HEK293T (cell line): ENCODE results near the gene PLA2G4A.

Experiments used
- CTCF ChIA-PET: fragments of 350-600 bp; formaldehyde crosslinking; extraction: SDS; loops from one replicate; lab custom pipeline; 2021; ENCODE audit warnings: antibody characterized with exemption, inconsistent platforms; lab: Yijun Ruan, JAX
- POLR2A ChIA-PET: fragments of 350-600 bp; formaldehyde crosslinking; extraction: SDS; loops from one replicate; lab custom pipeline; 2020; ENCODE audit warnings: antibody characterized with exemption, inconsistent platforms; lab: Yijun Ruan, JAX
- DNase-seq: peaks from one replicate; pipeline ENCODE4 v3.0.0; 2012; ENCODE audit warnings: mixed read lengths; ENCODE audit errors: extremely low spot score
- ARNT ChIP-seq: fragments of 450-650 bp; IDR thresholded peaks from 2 replicates; pipeline ENCODE4 v1.6.1; 2017; ENCODE audit warnings: mild to moderate bottlenecking
- BHLHE40 ChIP-seq: fragments of 450-650 bp; IDR thresholded peaks from 2 replicates; pipeline ENCODE4 v1.6.1; 2016; ENCODE audit warnings: mild to moderate bottlenecking, moderate library complexity, borderline replicate concordance
- CTBP1 ChIP-seq: fragments of 450-650 bp; IDR thresholded peaks from 2 replicates; pipeline ENCODE4 v1.6.1; 2016; ENCODE audit warnings: borderline replicate concordance
- ELF4 ChIP-seq: fragments of 450-650 bp; IDR thresholded peaks from 2 replicates; pipeline ENCODE4 v1.6.1; 2017; ENCODE audit warnings: antibody characterized with exemption
- FOXA1 ChIP-seq: fragments of 450-650 bp; IDR thresholded peaks from 2 replicates; pipeline ENCODE4 v1.6.1; 2016; ENCODE audit warnings: mild to moderate bottlenecking
- FOXK2 ChIP-seq: fragments of 450-650 bp; IDR thresholded peaks from 2 replicates; pipeline ENCODE4 v1.6.1; 2016; ENCODE audit warnings: mild to moderate bottlenecking
- FOXM1 ChIP-seq: fragments of 450-650 bp; IDR thresholded peaks from 2 replicates; pipeline ENCODE4 v1.6.1; 2017; ENCODE audit warnings: mild to moderate bottlenecking, borderline replicate concordance
- HDGF ChIP-seq: fragments of 450-650 bp; IDR thresholded peaks from 2 replicates; pipeline ENCODE4 v1.6.1; 2017; ENCODE audit warnings: antibody characterized with exemption, borderline replicate concordance
- L3MBTL2 ChIP-seq: fragments of 450-650 bp; conservative IDR thresholded peaks from 2 replicates; pipeline ENCODE4 v1.6.1; 2016; ENCODE audit warnings: mild to moderate bottlenecking
- LEF1 ChIP-seq: fragments of 450-650 bp; IDR thresholded peaks from 2 replicates; pipeline ENCODE4 v1.6.1; 2017; ENCODE audit warnings: mild to moderate bottlenecking, borderline replicate concordance
- NFRKB ChIP-seq: fragments of 450-650 bp; IDR thresholded peaks from 2 replicates; pipeline ENCODE4 v1.6.1; 2016; ENCODE audit warnings: mild to moderate bottlenecking, moderate library complexity
- SP1 ChIP-seq: fragments of 450-650 bp; IDR thresholded peaks from 2 replicates; pipeline ENCODE4 v1.6.1; 2017
- SUZ12 ChIP-seq: fragments of 450-650 bp; IDR thresholded peaks from 2 replicates; pipeline ENCODE4 v1.6.1; 2016; ENCODE audit warnings: mild to moderate bottlenecking
- TARDBP ChIP-seq: fragments of 450-650 bp; IDR thresholded peaks from 2 replicates; pipeline ENCODE4 v1.6.1; 2016
- ZNF384 ChIP-seq: fragments of 450-650 bp; IDR thresholded peaks from 2 replicates; pipeline ENCODE4 v1.6.1; 2016
- TF ChIP-seq, protein P1 (sequence below): fragments of 450-650 bp; IDR thresholded peaks from 2 replicates; pipeline ENCODE4 v1.6.1; 2016

Gene PLA2G4A

GRCh38 chr1:186790101-186790500 lies 38.6 kb upstream of the PLA2G4A start:
- TF ChIP-seq TARDBP (no peak), SUZ12 (no peak), ZNF384 (no peak), L3MBTL2 (no peak), ELF4 (no peak), FOXK2 (no peak), SP1 (no peak), LEF1 (no peak), BHLHE40 (no peak), CTBP1 (no peak), FOXM1 (no peak), FOXA1 (no peak), HDGF (no peak)
- TF ChIP-seq, protein P1, sequence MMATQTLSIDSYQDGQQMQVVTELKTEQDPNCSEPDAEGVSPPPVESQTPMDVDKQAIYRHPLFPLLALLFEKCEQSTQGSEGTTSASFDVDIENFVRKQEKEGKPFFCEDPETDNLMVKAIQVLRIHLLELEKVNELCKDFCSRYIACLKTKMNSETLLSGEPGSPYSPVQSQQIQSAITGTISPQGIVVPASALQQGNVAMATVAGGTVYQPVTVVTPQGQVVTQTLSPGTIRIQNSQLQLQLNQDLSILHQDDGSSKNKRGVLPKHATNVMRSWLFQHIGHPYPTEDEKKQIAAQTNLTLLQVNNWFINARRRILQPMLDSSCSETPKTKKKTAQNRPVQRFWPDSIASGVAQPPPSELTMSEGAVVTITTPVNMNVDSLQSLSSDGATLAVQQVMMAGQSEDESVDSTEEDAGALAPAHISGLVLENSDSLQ, result no peak
- ChIA-PET CTCF (no interaction called here), POLR2A (no interaction called here)
- no peak for DNase-seq

GRCh38 chr1:186792870-186793581 lies 35.7 kb upstream of the PLA2G4A start:
- DNase-seq, result no peak
- CTCF ChIA-PET, result interaction anchor here (0.6 kb wide), 1 partner anchor 166 kb away, joined by 3 read pairs; no protein-coding TSS in a partner anchor
- POLR2A ChIA-PET, result no interaction called here
- no peak for TF ChIP-seq ELF4
- no peak for TF ChIP-seq TARDBP

DNA sequence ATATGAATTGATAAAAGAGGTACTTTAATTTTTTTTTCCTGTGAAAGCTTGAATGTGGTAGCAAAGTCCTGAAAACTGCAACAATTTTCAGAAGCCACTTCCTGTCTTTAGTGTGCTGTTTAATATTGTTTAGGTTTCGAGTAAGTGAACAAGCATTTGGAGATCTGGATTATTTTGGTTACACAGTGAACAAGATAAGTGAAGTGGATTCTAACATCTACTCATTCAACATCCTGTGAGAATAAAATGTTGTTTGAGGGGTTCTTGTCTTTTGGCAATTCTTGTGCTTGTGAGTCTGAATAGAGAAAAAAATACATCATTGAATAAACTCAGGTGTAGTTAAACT lies 35.2 kb upstream of the PLA2G4A start:
- ChIA-PET CTCF (interaction anchor here (0.6 kb wide), 1 partner anchor 167 kb away, joined by 3 read pairs; no protein-coding TSS in a partner anchor), POLR2A (no interaction called here)
- no peak for DNase-seq
- TF ChIP-seq TARDBP (no peak), NFRKB (no peak), BHLHE40 (no peak), HDGF (no peak), CTBP1 (no peak), FOXA1 (no peak), FOXK2 (no peak), ZNF384 (no peak), L3MBTL2 (no peak), SP1 (no peak)
- TF ChIP-seq, protein P1, result no peak

DNA sequence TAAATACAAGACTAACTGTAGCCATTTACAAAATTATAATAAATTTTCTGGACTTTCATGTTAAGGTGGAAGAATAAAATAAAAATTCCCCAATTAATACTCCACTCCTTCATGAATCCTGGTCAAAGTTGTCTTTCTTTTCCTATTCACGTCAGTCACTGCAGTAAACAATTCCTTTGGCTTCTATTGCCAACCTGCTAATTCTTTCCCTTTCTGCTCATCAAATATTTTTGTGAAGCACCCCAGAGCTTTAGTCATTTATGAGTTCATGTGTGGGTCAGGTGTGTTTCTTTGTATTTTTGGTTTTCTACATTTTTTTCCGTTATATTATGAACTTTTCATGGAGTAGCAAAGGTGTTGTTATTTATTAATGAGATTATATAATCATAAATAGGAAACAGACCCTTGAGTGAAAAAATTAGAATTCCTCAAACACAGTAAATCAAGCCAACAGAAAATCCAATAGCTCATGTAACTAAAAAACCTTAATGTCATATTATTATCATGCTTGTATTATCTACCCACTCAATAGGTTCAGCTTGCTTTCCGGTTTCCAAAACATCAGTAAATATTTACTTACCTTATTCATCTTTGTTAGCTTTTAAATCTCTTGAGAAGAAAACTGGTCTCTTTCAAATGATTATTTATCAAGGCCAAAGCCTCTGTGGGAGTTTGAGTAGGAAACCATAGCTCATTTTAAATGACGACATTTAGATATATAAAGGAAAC lies 29.6 kb upstream of the PLA2G4A start:
- no peak for TF ChIP-seq TARDBP
- no peak for TF ChIP-seq LEF1
- TF ChIP-seq ELF4, result no peak
- TF ChIP-seq BHLHE40, result no peak
- TF ChIP-seq NFRKB, result no peak
- TF ChIP-seq L3MBTL2, result no peak
- TF ChIP-seq, protein P1, result no peak
- no peak for TF ChIP-seq SP1
- TF ChIP-seq ZNF384, result no peak
- no peak for TF ChIP-seq FOXM1
- no peak for TF ChIP-seq ARNT
- no peak for TF ChIP-seq HDGF
- no peak for TF ChIP-seq SUZ12
- no peak for TF ChIP-seq FOXA1
- TF ChIP-seq FOXK2, result no peak
- CTCF ChIA-PET, result interaction anchor here (1.2 kb wide), 1 partner anchor 193 kb away, joined by 3 read pairs; no protein-coding TSS in a partner anchor
- DNase-seq, result no peak
- POLR2A ChIA-PET, result no interaction called here

DNA sequence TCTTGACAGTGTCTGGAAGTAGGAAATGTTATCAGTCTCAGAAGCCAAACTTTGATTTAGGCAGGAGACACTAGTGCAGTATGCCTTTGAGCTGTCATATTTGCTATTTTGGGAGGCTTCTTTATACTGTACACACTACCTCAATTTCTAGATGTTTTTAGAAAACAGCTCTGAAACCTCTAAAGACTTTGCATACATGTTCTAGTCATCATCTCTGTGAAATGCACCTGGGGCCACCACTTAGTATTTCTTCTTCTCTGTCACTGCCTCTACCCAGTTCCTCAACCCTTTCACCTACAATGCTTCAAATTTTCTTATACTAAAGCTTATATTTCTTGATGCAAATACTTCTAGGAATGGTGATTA lies 29.1 kb upstream of the PLA2G4A start:
- CTCF ChIA-PET, result interaction anchor here (1.2 kb wide), 1 partner anchor 193 kb away, joined by 3 read pairs; no protein-coding TSS in a partner anchor
- POLR2A ChIA-PET, result no interaction called here
- no peak for DNase-seq
- no peak for TF ChIP-seq FOXA1
- no peak for TF ChIP-seq FOXM1
- no peak for TF ChIP-seq TARDBP
- TF ChIP-seq BHLHE40, result no peak

DNA sequence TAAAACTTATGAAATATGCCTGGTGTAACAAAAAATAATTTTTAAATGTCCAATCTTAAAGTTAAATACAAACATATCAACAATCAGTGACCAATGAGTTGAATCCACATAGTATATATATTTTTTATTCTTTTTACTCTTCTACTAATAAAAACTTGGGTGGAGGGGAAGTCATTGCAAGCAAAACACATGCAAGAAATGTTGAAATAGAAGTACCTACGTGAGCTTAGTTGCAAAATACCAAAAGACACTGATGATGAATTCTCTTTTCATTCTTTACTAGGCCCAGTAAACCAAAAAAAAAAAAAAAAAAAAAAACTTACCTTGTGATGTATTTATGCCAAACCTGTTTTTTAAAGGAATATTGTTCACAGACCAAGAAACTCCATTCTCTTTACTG lies 26.4 kb upstream of the PLA2G4A start:
- TF ChIP-seq ELF4 (no peak), CTBP1 (no peak), L3MBTL2 (no peak)
- TF ChIP-seq, protein P1, result no peak
- no peak for DNase-seq
- ChIA-PET CTCF (interaction anchor here (0.7 kb wide), 1 partner anchor 19 kb away, joined by 4 read pairs; no protein-coding TSS in a partner anchor), POLR2A (no interaction called here)
